Measurements from ENCODE around the gene EP300.

The EP300 gene

GRCh38 chr22:41204992-41205900 lies 112.9 kb downstream of the EP300 start, which contains the start of gene L3MBTL2:
Gene L3MBTL2, plus strand, starts transcription at chr22:41205312. Its CDS starts 51 bp downstream, at chr22:41205363.
- TF ChIP-seq, protein P1, sequence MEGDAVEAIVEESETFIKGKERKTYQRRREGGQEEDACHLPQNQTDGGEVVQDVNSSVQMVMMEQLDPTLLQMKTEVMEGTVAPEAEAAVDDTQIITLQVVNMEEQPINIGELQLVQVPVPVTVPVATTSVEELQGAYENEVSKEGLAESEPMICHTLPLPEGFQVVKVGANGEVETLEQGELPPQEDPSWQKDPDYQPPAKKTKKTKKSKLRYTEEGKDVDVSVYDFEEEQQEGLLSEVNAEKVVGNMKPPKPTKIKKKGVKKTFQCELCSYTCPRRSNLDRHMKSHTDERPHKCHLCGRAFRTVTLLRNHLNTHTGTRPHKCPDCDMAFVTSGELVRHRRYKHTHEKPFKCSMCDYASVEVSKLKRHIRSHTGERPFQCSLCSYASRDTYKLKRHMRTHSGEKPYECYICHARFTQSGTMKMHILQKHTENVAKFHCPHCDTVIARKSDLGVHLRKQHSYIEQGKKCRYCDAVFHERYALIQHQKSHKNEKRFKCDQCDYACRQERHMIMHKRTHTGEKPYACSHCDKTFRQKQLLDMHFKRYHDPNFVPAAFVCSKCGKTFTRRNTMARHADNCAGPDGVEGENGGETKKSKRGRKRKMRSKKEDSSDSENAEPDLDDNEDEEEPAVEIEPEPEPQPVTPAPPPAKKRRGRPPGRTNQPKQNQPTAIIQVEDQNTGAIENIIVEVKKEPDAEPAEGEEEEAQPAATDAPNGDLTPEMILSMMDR (conservative IDR thresholded peaks at IDR 0.05): no peak
- peak within 1 kb of the TSS; percentile 76; the same call in 1 of the 2 replicates for H3K27ac ChIP-seq

DNA sequence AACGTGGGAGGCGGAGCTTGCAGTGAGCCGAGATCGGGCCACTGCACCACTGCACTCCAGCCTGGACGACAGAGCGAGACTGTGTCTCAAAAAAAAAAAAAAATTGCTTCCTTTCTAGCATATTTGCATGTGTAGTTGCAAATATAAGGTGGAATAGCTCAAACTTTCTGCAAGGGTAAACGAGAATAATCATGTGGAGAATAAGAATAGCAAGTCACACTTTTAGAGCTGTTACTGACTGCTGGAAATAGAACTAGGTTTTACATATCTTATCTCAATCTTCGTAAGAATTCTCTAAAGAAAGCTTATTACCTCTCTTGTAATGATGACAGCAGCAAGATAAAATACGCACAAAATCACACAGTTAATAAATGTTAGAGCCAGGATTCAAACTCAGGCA lies 114.3 kb downstream of the EP300 start:
- TF ChIP-seq, protein P1 (conservative IDR thresholded peaks at IDR 0.05): no peak
- H3K27ac ChIP-seq: no peak overlapping the region

DNA sequence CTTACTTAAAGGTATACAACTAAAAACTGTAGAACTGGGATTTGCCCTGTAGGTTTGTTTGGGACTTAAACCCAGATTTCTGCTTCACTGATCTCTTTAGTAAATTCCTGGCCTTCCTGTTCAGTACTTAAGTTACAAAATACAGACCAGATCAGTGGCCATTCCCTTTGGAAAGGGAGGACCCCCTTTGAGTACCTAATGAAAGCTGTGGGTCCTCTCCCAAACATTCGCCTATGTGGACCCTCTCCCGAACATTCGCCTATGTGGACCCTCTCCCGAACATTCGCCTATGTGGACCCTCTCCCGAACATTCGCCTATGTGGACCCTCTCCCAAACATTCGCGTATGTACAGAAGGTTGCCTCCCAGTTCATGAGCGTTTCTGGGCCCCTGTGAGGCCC lies 123.0 kb downstream of the EP300 start:
- no peak overlapping the region for H3K27ac ChIP-seq
- TF ChIP-seq, protein P1 (conservative IDR thresholded peaks at IDR 0.05): no peak

DNA sequence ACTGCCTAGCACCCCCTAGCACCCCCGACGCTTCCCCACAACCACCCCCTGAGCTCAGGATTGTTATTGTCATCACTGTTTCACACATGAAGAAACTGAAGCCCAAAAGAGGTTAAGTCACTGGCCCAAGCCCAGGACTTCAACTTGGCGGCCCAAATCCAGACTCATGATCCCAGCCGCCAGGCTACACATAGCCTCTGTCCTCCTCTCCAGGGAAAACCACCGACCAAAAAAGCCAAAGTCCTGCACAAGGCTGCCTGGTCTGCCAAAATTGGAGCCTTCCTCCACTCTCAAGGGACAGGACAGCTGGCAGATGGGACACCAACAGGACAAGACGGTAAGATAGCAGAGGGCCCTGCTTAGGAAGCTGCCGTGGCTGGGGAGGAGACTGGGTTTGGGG lies 123.5 kb downstream of the EP300 start:
- H3K27ac ChIP-seq: no peak overlapping the region
- TF ChIP-seq, protein P1 (conservative IDR thresholded peaks at IDR 0.05): no peak

- TF ChIP-seq, protein P1 (conservative IDR thresholded peaks at IDR 0.05): no peak
- no peak overlapping the region for H3K27ac ChIP-seq
Measured at GRCh38 chr22:41216984-41217383, 124.6 kb downstream of the EP300 start.

- TF ChIP-seq, protein P1 (conservative IDR thresholded peaks at IDR 0.05): no peak
- no peak overlapping the region for H3K27ac ChIP-seq
Measured at GRCh38 chr22:41217553-41218157, 125.3 kb downstream of the EP300 start.

DNA sequence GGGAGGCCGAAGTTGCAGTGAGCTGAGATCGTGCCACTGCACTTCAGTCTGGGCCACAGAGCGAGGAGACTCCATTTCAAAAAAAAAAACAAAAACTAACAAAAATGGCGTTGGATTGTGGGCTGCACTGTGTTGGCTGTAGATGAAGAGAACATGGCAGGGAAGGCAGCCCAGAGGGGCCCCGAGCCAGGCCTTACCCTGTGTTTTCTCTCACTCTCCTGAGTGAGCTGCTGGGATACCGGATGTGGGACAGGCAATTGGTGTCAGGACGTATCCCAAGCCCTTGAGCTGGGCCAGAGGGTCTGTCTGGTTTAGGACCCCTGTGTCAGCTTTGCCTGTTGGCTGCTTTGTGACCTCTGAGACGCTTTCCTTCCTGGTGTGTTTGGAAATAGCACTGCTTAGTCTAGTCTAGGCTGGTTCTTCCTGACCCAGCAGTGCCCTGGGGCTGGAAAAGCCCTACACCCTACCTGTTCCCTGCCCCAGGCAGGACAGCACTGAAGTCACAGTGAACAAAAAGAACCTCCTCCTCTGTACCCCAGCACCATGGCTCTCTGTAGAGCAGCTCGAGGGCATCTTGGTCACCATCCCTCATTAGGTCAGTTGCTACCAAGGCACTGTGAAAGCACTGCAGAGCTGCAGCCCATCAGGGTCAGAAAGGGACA lies 130.6 kb downstream of the EP300 start:
- TF ChIP-seq, protein P1 (conservative IDR thresholded peaks at IDR 0.05): no peak
- no peak overlapping the region for H3K27ac ChIP-seq
